ENCODE results near the gene LNPK. TPM values are rescaled to one million over a fixed set of nuclear protein-coding genes. Genes with fewer than 3 reads are reported as not detected.
"Not testable (repeated sequence)": the region's sequence is repeated elsewhere in the genome, so short reads cannot be mapped to it uniquely, and the experiment has no call there.

LNPK gene
- total RNA-seq, 1 donor from 2014 or later, result 36.1 TPM

GRCh38 chr2:175904035-175904434, 98.0 kb downstream of the LNPK start:
- H3K4me1 Mint-ChIP-seq, result no peaks in the 10 kb centered on the region
- H3K4me1 ChIP-seq, result no peaks in the 10 kb centered on the region
- no peaks in the 10 kb centered on the region for H3F3A ChIP-seq (ENCODE audit: low read depth)
- H4K20me1 ChIP-seq (ENCODE audit: low read depth), result no peaks in the 10 kb centered on the region
- no peaks in the 10 kb centered on the region for H3K27me3 Mint-ChIP-seq (ENCODE audit: insufficient read depth, low read depth)
- no peak overlapping the region for H3K27ac ChIP-seq
- H3K4me2 ChIP-seq, result no peak overlapping the region
- no peaks in the 10 kb centered on the region for H3K27me3 ChIP-seq
- H3K36me3 Mint-ChIP-seq, result no peaks in the 10 kb centered on the region
- H3K9ac ChIP-seq, result no peak overlapping the region
- no peaks in the 10 kb centered on the region for H3K9me3 ChIP-seq (ENCODE audit: low read depth)
- no peak overlapping the region for H3K4me3 ChIP-seq
- DNase-seq (ENCODE audit: low spot score), result no peak
- H3K9me3 Mint-ChIP-seq, result no peaks in the 10 kb centered on the region
- TF ChIP-seq, protein P1, sequence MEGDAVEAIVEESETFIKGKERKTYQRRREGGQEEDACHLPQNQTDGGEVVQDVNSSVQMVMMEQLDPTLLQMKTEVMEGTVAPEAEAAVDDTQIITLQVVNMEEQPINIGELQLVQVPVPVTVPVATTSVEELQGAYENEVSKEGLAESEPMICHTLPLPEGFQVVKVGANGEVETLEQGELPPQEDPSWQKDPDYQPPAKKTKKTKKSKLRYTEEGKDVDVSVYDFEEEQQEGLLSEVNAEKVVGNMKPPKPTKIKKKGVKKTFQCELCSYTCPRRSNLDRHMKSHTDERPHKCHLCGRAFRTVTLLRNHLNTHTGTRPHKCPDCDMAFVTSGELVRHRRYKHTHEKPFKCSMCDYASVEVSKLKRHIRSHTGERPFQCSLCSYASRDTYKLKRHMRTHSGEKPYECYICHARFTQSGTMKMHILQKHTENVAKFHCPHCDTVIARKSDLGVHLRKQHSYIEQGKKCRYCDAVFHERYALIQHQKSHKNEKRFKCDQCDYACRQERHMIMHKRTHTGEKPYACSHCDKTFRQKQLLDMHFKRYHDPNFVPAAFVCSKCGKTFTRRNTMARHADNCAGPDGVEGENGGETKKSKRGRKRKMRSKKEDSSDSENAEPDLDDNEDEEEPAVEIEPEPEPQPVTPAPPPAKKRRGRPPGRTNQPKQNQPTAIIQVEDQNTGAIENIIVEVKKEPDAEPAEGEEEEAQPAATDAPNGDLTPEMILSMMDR (IDR thresholded peaks at IDR 0.05), result no peak
- TF ChIP-seq EZH2 (IDR thresholded peaks at IDR 0.05) (no peak), EZH2phosphoT487 (IDR thresholded peaks at IDR 0.05) (no peak)
- H3K4me3 Mint-ChIP-seq, result no peak overlapping the region
- no peaks in the 10 kb centered on the region for H3K36me3 ChIP-seq
- no peak overlapping the region for H3K27ac Mint-ChIP-seq
- H3K79me2 ChIP-seq (ENCODE audit: low read depth), result no peaks in the 10 kb centered on the region
- no peak overlapping the region for H2AFZ ChIP-seq (replicated peaks)

DNA sequence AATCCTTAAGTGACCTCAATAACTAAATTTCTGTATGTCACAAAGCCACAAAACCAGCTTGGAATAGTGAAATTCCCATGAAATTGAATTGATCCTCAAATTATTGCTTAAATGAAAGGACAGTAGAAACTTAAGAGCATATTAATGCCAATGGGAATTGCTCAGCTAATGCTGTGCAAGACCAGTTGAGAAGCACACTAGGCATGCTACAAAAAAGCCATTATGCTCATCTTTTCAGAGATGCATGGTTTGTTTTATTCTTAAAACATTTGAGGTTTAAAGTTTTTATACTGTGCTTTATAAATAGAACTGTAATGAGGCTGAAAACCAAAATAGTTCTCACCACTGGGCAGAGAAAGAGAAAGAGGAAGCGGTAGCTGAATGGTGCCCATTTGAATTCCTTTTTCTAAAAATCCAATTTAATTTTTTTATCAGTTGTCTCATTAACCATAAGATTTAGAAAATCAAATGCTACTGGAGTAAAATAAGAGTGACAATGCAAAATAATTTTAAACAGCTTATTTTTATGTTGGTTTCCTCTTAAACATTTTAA, 98.6 kb downstream of the LNPK start:
- no peak for DNase-seq (ENCODE audit: low spot score)
- H3K36me3 ChIP-seq, result no peaks in the 10 kb centered on the region
- H3K79me2 ChIP-seq (ENCODE audit: low read depth), result no peaks in the 10 kb centered on the region
- Mint-ChIP-seq H3K27ac (no peak overlapping the region), H3K9me3 (no peaks in the 10 kb centered on the region), H3K4me3 (no peak overlapping the region), H3K36me3 (no peaks in the 10 kb centered on the region), H3K27me3 (ENCODE audit: insufficient read depth, low read depth) (no peaks in the 10 kb centered on the region), H3K4me1 (no peaks in the 10 kb centered on the region)
- H3K9ac ChIP-seq, result no peak overlapping the region
- no peak overlapping the region for H3K4me2 ChIP-seq
- H3K9me3 ChIP-seq (ENCODE audit: low read depth), result no peaks in the 10 kb centered on the region
- TF ChIP-seq, protein P1 (IDR thresholded peaks at IDR 0.05), result no peak
- H3F3A ChIP-seq (ENCODE audit: low read depth), result no peaks in the 10 kb centered on the region
- no peaks in the 10 kb centered on the region for H3K4me1 ChIP-seq
- H3K4me3 ChIP-seq, result no peak overlapping the region
- H3K27me3 ChIP-seq, result no peaks in the 10 kb centered on the region
- H2AFZ ChIP-seq (replicated peaks), result no peak overlapping the region
- H3K27ac ChIP-seq, result no peak overlapping the region
- no peaks in the 10 kb centered on the region for H4K20me1 ChIP-seq (ENCODE audit: low read depth)

GRCh38 chr2:175895957-175896356, 106.1 kb downstream of the LNPK start:
- H4K20me1 ChIP-seq (ENCODE audit: low read depth); H3K79me2 ChIP-seq (ENCODE audit: low read depth); H3K4me1 ChIP-seq; H3F3A ChIP-seq (ENCODE audit: low read depth); H3K4me2 ChIP-seq; H3K27ac Mint-ChIP-seq; H3K36me3 ChIP-seq; H3K9ac ChIP-seq; H3K9me3 ChIP-seq (ENCODE audit: low read depth); DNase-seq (ENCODE audit: low spot score); H3K27me3 ChIP-seq; H2AFZ ChIP-seq (replicated peaks); H3K27ac ChIP-seq; H3K4me3 Mint-ChIP-seq; H3K4me3 ChIP-seq; H3K27me3 Mint-ChIP-seq (ENCODE audit: insufficient read depth, low read depth); H3K36me3 Mint-ChIP-seq; H3K4me1 Mint-ChIP-seq; H3K9me3 Mint-ChIP-seq: not testable (repeated sequence)

- Histone ChIP-seq H3K4me3 (no peak overlapping the region), H2AFZ (replicated peaks) (no peak overlapping the region), H3K9ac (no peak overlapping the region), H3K27ac (no peak overlapping the region), H3K4me2 (no peak overlapping the region), H3K27me3 (no peaks in the 10 kb centered on the region), H3K79me2 (ENCODE audit: low read depth) (no peaks in the 10 kb centered on the region), H4K20me1 (ENCODE audit: low read depth) (no peaks in the 10 kb centered on the region), H3K36me3 (no peaks in the 10 kb centered on the region), H3K9me3 (ENCODE audit: low read depth) (no peaks in the 10 kb centered on the region), H3F3A (ENCODE audit: low read depth) (no peaks in the 10 kb centered on the region), H3K4me1 (peaks cover 5% of the 10 kb centered on the region)
- no peak for DNase-seq (ENCODE audit: low spot score)
- Mint-ChIP-seq H3K36me3 (no peaks in the 10 kb centered on the region), H3K4me1 (peaks cover 12% of the 10 kb centered on the region), H3K27me3 (ENCODE audit: insufficient read depth, low read depth) (no peaks in the 10 kb centered on the region), H3K9me3 (no peaks in the 10 kb centered on the region), H3K27ac (no peak overlapping the region), H3K4me3 (no peak overlapping the region)
- TF ChIP-seq, protein P1 (IDR thresholded peaks at IDR 0.05), result no peak
- TF ChIP-seq EZH2 (IDR thresholded peaks at IDR 0.05) (no peak), EZH2phosphoT487 (IDR thresholded peaks at IDR 0.05) (no peak)
Measured at GRCh38 chr2:175892046-175892445, 110.0 kb downstream of the LNPK start.
